ENCODE measurements around the gene ETFA.

ETFA gene

DNA sequence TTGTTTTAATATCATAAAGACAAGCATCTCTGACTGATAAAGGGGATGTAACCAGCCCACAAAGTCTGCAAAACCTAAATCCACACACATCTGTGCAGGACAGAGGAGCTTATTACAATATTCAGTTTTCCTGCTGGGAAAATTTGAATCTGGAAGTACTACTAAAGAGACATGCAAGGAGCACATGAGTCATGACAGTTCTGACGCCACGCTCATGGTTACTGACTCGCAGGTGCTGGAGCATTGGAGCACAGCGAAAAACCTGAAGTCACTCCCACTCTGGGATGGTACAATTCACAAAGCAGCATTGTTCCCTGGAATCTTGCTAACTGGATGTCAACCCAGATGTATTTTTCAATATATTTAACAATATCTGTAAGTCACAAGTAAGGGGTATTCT, 17.7 kb upstream of the ETFA start:
- ATAC-seq: 0 out of 3 replicates have a peak, but pooled peaks have one; percentile 24
- no peak for TF ChIP-seq GLIS3 (CRISPR knock-in tag; IDR thresholded peaks at IDR 0.05)
- TF ChIP-seq, protein P1, sequence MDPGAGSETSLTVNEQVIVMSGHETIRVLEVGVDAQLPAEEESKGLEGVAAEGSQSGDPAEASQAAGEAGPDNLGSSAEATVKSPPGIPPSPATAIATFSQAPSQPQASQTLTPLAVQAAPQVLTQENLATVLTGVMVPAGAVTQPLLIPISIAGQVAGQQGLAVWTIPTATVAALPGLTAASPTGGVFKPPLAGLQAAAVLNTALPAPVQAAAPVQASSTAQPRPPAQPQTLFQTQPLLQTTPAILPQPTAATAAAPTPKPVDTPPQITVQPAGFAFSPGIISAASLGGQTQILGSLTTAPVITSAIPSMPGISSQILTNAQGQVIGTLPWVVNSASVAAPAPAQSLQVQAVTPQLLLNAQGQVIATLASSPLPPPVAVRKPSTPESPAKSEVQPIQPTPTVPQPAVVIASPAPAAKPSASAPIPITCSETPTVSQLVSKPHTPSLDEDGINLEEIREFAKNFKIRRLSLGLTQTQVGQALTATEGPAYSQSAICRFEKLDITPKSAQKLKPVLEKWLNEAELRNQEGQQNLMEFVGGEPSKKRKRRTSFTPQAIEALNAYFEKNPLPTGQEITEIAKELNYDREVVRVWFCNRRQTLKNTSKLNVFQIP (CRISPR knock-in tag; IDR thresholded peaks at IDR 0.05; ENCODE audit: borderline replicate concordance, low read depth): no peak
- TF ChIP-seq TCF4 (CRISPR knock-in tag; IDR thresholded peaks at IDR 0.05; ENCODE audit: borderline replicate concordance): no peak
- no peak for TF ChIP-seq OSR1 (CRISPR knock-in tag; IDR thresholded peaks at IDR 0.05)
- TF ChIP-seq ZFP30 (CRISPR knock-in tag; IDR thresholded peaks at IDR 0.05): no peak
- TF ChIP-seq CSRNP3 (CRISPR knock-in tag; IDR thresholded peaks at IDR 0.05): no peak
- no peak for TF ChIP-seq ZNF70 (CRISPR knock-in tag; IDR thresholded peaks at IDR 0.05)

DNA sequence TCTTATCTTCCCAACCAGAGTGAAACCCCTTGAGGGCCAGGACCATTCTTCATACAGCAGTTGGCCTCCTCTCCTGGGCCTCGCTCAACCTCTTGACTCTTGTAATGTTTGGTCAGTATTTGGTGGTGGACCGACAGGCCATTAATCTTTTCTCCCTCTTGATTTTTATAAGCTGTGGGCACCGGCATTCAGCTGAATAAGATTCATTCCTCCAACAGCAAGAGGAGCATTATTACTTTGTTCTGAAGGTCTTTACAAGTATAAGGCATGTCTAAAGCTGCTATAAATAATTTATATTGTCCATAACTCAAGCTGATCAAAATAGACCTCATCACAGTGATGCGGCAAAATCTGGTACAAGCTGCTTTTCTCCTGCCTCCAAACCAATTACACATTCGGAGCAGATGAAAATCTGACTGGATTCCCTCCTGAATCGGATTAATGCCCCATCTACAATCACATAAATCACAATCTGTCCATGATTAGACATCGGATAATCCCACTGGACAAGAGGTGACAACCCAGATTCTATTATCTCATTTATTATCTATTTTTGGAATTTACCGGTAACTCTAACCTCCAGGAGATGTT, 16.9 kb upstream of the ETFA start:
- TF ChIP-seq RARB (CRISPR knock-in tag; IDR thresholded peaks at IDR 0.05) (no peak), CSDC2 (CRISPR knock-in tag; IDR thresholded peaks at IDR 0.05) (no peak), ESRRG (CRISPR knock-in tag; IDR thresholded peaks at IDR 0.05) (no peak), ZNF8 (CRISPR knock-in tag; IDR thresholded peaks at IDR 0.05) (no peak), CSRNP3 (CRISPR knock-in tag; IDR thresholded peaks at IDR 0.05) (no peak), CREB5 (CRISPR knock-in tag; IDR thresholded peaks at IDR 0.05; ENCODE audit: low read depth) (no peak)

GRCh38 chr15:76327191-76328105, 16.2 kb upstream of the ETFA start:
- ATAC-seq: peak; percentile 47; the same call in 2 of the 3 replicates
- TF ChIP-seq ZNF8 (CRISPR knock-in tag; IDR thresholded peaks at IDR 0.05) (no peak), ZFP3 (CRISPR knock-in tag; IDR thresholded peaks at IDR 0.05) (no peak), CSRNP3 (CRISPR knock-in tag; IDR thresholded peaks at IDR 0.05) (no peak), RARB (CRISPR knock-in tag; IDR thresholded peaks at IDR 0.05) (no peak)

More for the DNA sequence above, 16.9 kb upstream of the ETFA start:
- no peak for ATAC-seq

- no peak for TF ChIP-seq ARNTL (CRISPR knock-in tag; IDR thresholded peaks at IDR 0.05; ENCODE audit: borderline replicate concordance, low read depth)
- no peak for TF ChIP-seq ZNF8 (CRISPR knock-in tag; IDR thresholded peaks at IDR 0.05)
- no peak for TF ChIP-seq ZC3H10 (CRISPR knock-in tag; IDR thresholded peaks at IDR 0.05)
- ATAC-seq: no peak
Observed at GRCh38 chr15:76325704-76326103, 14.4 kb upstream of the ETFA start.

DNA sequence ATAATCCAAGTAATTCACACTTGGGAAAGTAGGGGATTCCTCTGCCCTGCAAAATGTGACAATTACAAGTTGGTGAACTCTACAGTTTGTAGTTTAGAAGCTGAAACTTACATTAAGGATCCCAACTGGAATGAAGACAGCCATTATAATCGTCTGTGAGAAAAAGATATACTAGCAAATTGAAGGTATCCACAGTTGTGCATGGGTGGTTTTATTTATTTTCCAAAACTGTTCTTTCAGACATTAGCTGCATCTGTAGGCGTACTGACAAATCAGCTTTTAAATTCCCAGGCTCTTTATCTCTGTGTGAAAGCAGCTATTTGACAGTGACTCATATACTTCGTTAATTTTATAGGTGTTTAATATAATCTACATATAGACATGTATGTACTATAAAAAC, 12.8 kb upstream of the ETFA start:
- TF ChIP-seq, protein P2, sequence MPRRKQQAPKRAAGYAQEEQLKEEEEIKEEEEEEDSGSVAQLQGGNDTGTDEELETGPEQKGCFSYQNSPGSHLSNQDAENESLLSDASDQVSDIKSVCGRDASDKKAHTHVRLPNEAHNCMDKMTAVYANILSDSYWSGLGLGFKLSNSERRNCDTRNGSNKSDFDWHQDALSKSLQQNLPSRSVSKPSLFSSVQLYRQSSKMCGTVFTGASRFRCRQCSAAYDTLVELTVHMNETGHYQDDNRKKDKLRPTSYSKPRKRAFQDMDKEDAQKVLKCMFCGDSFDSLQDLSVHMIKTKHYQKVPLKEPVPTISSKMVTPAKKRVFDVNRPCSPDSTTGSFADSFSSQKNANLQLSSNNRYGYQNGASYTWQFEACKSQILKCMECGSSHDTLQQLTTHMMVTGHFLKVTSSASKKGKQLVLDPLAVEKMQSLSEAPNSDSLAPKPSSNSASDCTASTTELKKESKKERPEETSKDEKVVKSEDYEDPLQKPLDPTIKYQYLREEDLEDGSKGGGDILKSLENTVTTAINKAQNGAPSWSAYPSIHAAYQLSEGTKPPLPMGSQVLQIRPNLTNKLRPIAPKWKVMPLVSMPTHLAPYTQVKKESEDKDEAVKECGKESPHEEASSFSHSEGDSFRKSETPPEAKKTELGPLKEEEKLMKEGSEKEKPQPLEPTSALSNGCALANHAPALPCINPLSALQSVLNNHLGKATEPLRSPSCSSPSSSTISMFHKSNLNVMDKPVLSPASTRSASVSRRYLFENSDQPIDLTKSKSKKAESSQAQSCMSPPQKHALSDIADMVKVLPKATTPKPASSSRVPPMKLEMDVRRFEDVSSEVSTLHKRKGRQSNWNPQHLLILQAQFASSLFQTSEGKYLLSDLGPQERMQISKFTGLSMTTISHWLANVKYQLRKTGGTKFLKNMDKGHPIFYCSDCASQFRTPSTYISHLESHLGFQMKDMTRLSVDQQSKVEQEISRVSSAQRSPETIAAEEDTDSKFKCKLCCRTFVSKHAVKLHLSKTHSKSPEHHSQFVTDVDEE (CRISPR knock-in tag; IDR thresholded peaks at IDR 0.05): no peak
- TF ChIP-seq ZNF8 (CRISPR knock-in tag; IDR thresholded peaks at IDR 0.05) (no peak), ZNF565 (CRISPR knock-in tag; conservative IDR thresholded peaks at IDR 0.05; ENCODE audit: low read depth) (no peak), ESRRG (CRISPR knock-in tag; IDR thresholded peaks at IDR 0.05) (no peak), GLIS3 (CRISPR knock-in tag; IDR thresholded peaks at IDR 0.05) (no peak), ZC3H10 (CRISPR knock-in tag; IDR thresholded peaks at IDR 0.05) (no peak), CSDC2 (CRISPR knock-in tag; IDR thresholded peaks at IDR 0.05) (no peak), TCF4 (CRISPR knock-in tag; IDR thresholded peaks at IDR 0.05; ENCODE audit: borderline replicate concordance) (no peak)

More for the DNA sequence above, 12.8 kb upstream of the ETFA start:
- no peak for ATAC-seq
